GM19043 (cell line): ENCODE data around the gene ISCA2.
"Not testable (repeated sequence)": the region's sequence is repeated elsewhere in the genome, so short reads cannot be mapped to it uniquely, and the experiment has no call there.

Source experiments
- ATAC-seq: cut with Tn5 transposase; IDR thresholded peaks from one replicate; pipeline ENCODE4 v1.9.1; 2021; ENCODE audit warnings: low read depth; ENCODE audit not compliant: unreplicated experiment

ISCA2 gene

GRCh38 chr14:74526854-74527585, 33.5 kb downstream of the ISCA2 start:
- no peak for ATAC-seq

GRCh38 chr14:74527736-74528280, 34.2 kb downstream of the ISCA2 start:
- no peak for ATAC-seq

- no peak for ATAC-seq
These were observed 34.8 kb downstream of the ISCA2 start for GRCh38 chr14:74528406-74528805.

GRCh38 chr14:74528886-74529285, 35.3 kb downstream of the ISCA2 start:
- ATAC-seq = no peak

- ATAC-seq = no peak
These were observed 37.4 kb downstream of the ISCA2 start for GRCh38 chr14:74531006-74531405.

- ATAC-seq = no peak
These were observed 37.9 kb downstream of the ISCA2 start for GRCh38 chr14:74531467-74531866.

GRCh38 chr14:74532246-74532645, 38.7 kb downstream of the ISCA2 start:
- ATAC-seq = no peak

GRCh38 chr14:74533576-74533975, 40.0 kb downstream of the ISCA2 start:
- ATAC-seq = no peak

GRCh38 chr14:74535756-74536325, 42.3 kb downstream of the ISCA2 start:
- no peak for ATAC-seq

GRCh38 chr14:74536336-74536735, 42.8 kb downstream of the ISCA2 start:
- not testable (repeated sequence) for ATAC-seq

GRCh38 chr14:74538411-74539391, 45.1 kb downstream of the ISCA2 start:
- no peak for ATAC-seq

- ATAC-seq = no peak
These were observed 45.9 kb downstream of the ISCA2 start for GRCh38 chr14:74539503-74539902.

- ATAC-seq = no peak
These were observed 47.7 kb downstream of the ISCA2 start for GRCh38 chr14:74541225-74541624.

GRCh38 chr14:74542056-74542685, 48.6 kb downstream of the ISCA2 start:
- ATAC-seq = no peak

GRCh38 chr14:74543771-74544438, 50.3 kb downstream of the ISCA2 start:
- no peak for ATAC-seq

GRCh38 chr14:74545386-74545785, 51.8 kb downstream of the ISCA2 start:
- no peak for ATAC-seq

GRCh38 chr14:74546416-74546815, 52.9 kb downstream of the ISCA2 start:
- no peak for ATAC-seq
